ENCODE results near the gene LYPD5.
"Not testable (repeated sequence)": the region's sequence is repeated elsewhere in the genome, so short reads cannot be mapped to it uniquely, and the experiment has no call there.

The LYPD5 gene

GRCh38 chr19:43806848-43807247 is 4.6 kb upstream of the LYPD5 start:
- DNase-seq (ENCODE audit: low read depth in 2 of 2, low spot score in 1 of 2) = no peak

- DNase-seq (ENCODE audit: low read depth in 2 of 2, low spot score in 1 of 2) = not testable (repeated sequence)
These were observed 4.2 kb upstream of the LYPD5 start for GRCh38 chr19:43806401-43806800.

- no peak for DNase-seq (ENCODE audit: low read depth in 2 of 2, low spot score in 1 of 2)
These were observed 2.2 kb upstream of the LYPD5 start for GRCh38 chr19:43804432-43804831.

GRCh38 chr19:43799502-43800142 is 2.6 kb downstream of the LYPD5 start:
- no peak for DNase-seq (ENCODE audit: low read depth in 2 of 2, low spot score in 1 of 2)

- DNase-seq (ENCODE audit: low read depth in 2 of 2, low spot score in 1 of 2) = no peak
These were observed 3.5 kb downstream of the LYPD5 start for GRCh38 chr19:43798546-43799409.

- no peak for DNase-seq (ENCODE audit: low read depth in 2 of 2, low spot score in 1 of 2)
These were observed 4.2 kb downstream of the LYPD5 start for GRCh38 chr19:43798026-43798545.

- no peak for DNase-seq (ENCODE audit: low read depth in 2 of 2, low spot score in 1 of 2)
These were observed 4.7 kb downstream of the LYPD5 start for GRCh38 chr19:43797556-43797955.

- DNase-seq (ENCODE audit: low read depth in 2 of 2, low spot score in 1 of 2) = no peak
These were observed 5.1 kb downstream of the LYPD5 start for GRCh38 chr19:43797118-43797517.

- no peak for DNase-seq (ENCODE audit: low read depth in 2 of 2, low spot score in 1 of 2)
These were observed 11.7 kb downstream of the LYPD5 start for GRCh38 chr19:43790587-43790986.

- DNase-seq (ENCODE audit: low read depth in 2 of 2, low spot score in 1 of 2) = no peak
These were observed 13.2 kb downstream of the LYPD5 start for GRCh38 chr19:43789029-43789428.

GRCh38 chr19:43786665-43787064 is 15.6 kb downstream of the LYPD5 start:
- no peak for DNase-seq (ENCODE audit: low read depth in 2 of 2, low spot score in 1 of 2)

GRCh38 chr19:43784981-43785808 is 17.1 kb downstream of the LYPD5 start:
- DNase-seq (ENCODE audit: low read depth in 2 of 2, low spot score in 1 of 2) = no peak

- no peak for DNase-seq (ENCODE audit: low read depth in 2 of 2, low spot score in 1 of 2)
These were observed 17.8 kb downstream of the LYPD5 start for GRCh38 chr19:43784241-43784980.

GRCh38 chr19:43783636-43784035 is 18.6 kb downstream of the LYPD5 start:
- no peak for DNase-seq (ENCODE audit: low read depth in 2 of 2, low spot score in 1 of 2)

- no peak for DNase-seq (ENCODE audit: low read depth in 2 of 2, low spot score in 1 of 2)
These were observed 19.5 kb downstream of the LYPD5 start for GRCh38 chr19:43782689-43783231.

GRCh38 chr19:43782311-43782660 is 20.0 kb downstream of the LYPD5 start:
- DNase-seq (ENCODE audit: low read depth in 2 of 2, low spot score in 1 of 2) = no peak

- no peak for DNase-seq (ENCODE audit: low read depth in 2 of 2, low spot score in 1 of 2)
These were observed 20.5 kb downstream of the LYPD5 start for GRCh38 chr19:43781630-43782310.

GRCh38 chr19:43780706-43781525 is 21.3 kb downstream of the LYPD5 start, which contains the start of gene KCNN4:
TSS of gene KCNN4 (minus strand) at chr19:43780973. CDS start at chr19:43780861, 112 bp downstream.
- DNase-seq (ENCODE audit: low read depth in 2 of 2, low spot score in 1 of 2) = no peak

GRCh38 chr19:43779820-43780219 is 22.4 kb downstream of the LYPD5 start:
- DNase-seq (ENCODE audit: low read depth in 2 of 2, low spot score in 1 of 2) = no peak
